Adrenal gland (tissue), 12 donors: Measurements from ENCODE around the gene LRRC36. TPM values are rescaled to one million over a fixed set of nuclear protein-coding genes. Genes with fewer than 3 reads are reported as not detected.

Experiments used
- DNase-seq, 7 donors: peaks; one replicate each; pipeline ENCODE4 v3.0.0-alpha.2; 2019 to 2020
- H3K27ac ChIP-seq, 5 donors: fragments of 200-600 bp; sonication (generic) in 4 of 5; 1 replicate in 3 of 5; 2 replicates in 2 of 5; pipeline versions ENCODE4 v1.5.1 to v1.8.0; 2016 to 2020; ENCODE audit warnings: mild to moderate bottlenecking in 1 of 5
- H3K27me3 ChIP-seq: fragments of 200-600 bp; 2 replicates; pipeline ENCODE4 v1.8.0; 2021
- H3K36me3 ChIP-seq, 2 donors: fragments of 200-600 bp; replicated peaks in 1 of 2; 1 replicate in 1 of 2; 2 replicates in 1 of 2; pipeline versions ENCODE4 v1.5.1 to v1.8.0; 2018 to 2022
- H3K4me1 ChIP-seq, 2 donors: fragments of 200-600 bp; replicated peaks in 1 of 2; 1 replicate in 1 of 2; 2 replicates in 1 of 2; pipeline versions ENCODE4 v1.5.1 to v1.8.0; 2018 to 2021
- H3K4me3 ChIP-seq, 4 donors: fragments of 200-600 bp; sonication (generic) in 3 of 4; one replicate each; pipeline ENCODE4 v1.5.1; 2016 to 2018
- H3K9me3 ChIP-seq, 3 donors: fragments of 200-600 bp; sonication (generic) in 1 of 3; replicated peaks in 1 of 3; 1 replicate in 2 of 3; 2 replicates in 1 of 3; pipeline versions ENCODE4 v1.5.1 to v1.8.0; 2016 to 2021
- CTCF ChIP-seq, 6 experiments: fragments of 450-650 bp in 4 of 6; fragments of 200-600 bp in 2 of 6; sonication (generic) in 1 of 6; IDR thresholded peaks; 1 replicate in 5 of 6; 2 replicates in 1 of 6; pipeline versions ENCODE4 v1.5.1 to v1.8.0; 2016 to 2021; ENCODE audit warnings: antibody characterized with exemption in 6 of 6, mild to moderate bottlenecking in 2 of 6, moderate library complexity in 1 of 6
- POLR2A ChIP-seq, 2 donors: fragments of 450-650 bp; IDR thresholded peaks; one replicate each; pipeline ENCODE4 v1.6.1; 2017; ENCODE audit warnings: antibody characterized with exemption in 2 of 2, mild to moderate bottlenecking in 2 of 2, moderate library complexity in 1 of 2
- WGBS, 4 donors: extraction: QIAGEN DNeasy Blood & Tissue Kit in 2 of 4; methylation state at CpG; one replicate each; pipeline versions ENCODE4 v1.1.5 to v1.1.7; 2013 to 2017; 5-methylcytosine and 5-hydroxymethylcytosine counted together
- intact Hi-C, 2 donors: fragments of 100-400 bp; cut with DNase I; formaldehyde crosslinking; loops; one replicate each; pipeline versions ENCODE4 v1.14.1 to v1.15.0; 2022 to 2023
- polyA plus RNA-seq, 3 donors: library from polyadenylated mRNA; stranded (reverse); fragments of 200-250 nt in 2 of 3; fragments of 350-450 nt in 1 of 3; fragmentation: Illumina TruSeq in 1 of 3; extraction: RNeasy Lipid Tissue Mini Kit (QIAGEN cat#74804) in 1 of 3; gene quantifications; one replicate each; pipeline ENCODE4 v1.2.3, GENCODE V29; 2013 to 2014
- total RNA-seq, 9 donors: library from RNA; depleted of rRNA in 4 of 9; stranded (reverse); fragments of >200 nt in 4 of 9; fragments of 120-200 nt in 1 of 9; fragmentation: NEBNext Ultra II Directional in 1 of 9; extraction: Animal tissue kit (Norgen Biotek cat#: 25700) in 1 of 9; gene quantifications; one replicate each; pipeline versions ENCODE4 v1.1.0 to v1.2.4, GENCODE V29; 2013 to 2023
- donor health status: healthy with polysubstance abuse.
- donor health status: Bipolar disorder and iron deficiency.
- donor health status: DM: yes; HTN: yes; CAD: no.
- donor health status: DM: no; HTN: no; CAD: no.
- donor health status: DM: no; HTN: no; CAD: no.
- donor health status: DM: yes; HTN: yes; CAD: no.

Gene LRRC36
- total and polyA plus RNA-seq, 12 donors: 0.15 to 4.7 (median 0.61) TPM; not detected in 5

- no peak overlapping the region for H3K4me3 ChIP-seq
- no peaks in the 10 kb centered on the region for H3K9me3 ChIP-seq
- TF ChIP-seq CTCF (IDR thresholded peaks at IDR 0.05) (no peak), POLR2A (IDR thresholded peaks at IDR 0.05) (no peak)
- WGBS, 4 donors: 59 to 63% (median 60%) methylated on average over 9 of the region's 9 CpGs
- no peak overlapping the region for H3K27ac ChIP-seq
- no peak for DNase-seq
- peaks cover 0 to 4% of the 10 kb centered on the region in 2 donors for H3K4me1 ChIP-seq
- H3K36me3 ChIP-seq: no peaks in the 10 kb centered on the region
- peaks cover 3% of the 10 kb centered on the region for H3K27me3 ChIP-seq
- intact Hi-C loops: no loop called here
These were observed 97.1 kb downstream of the LRRC36 start for GRCh38 chr16:67423611-67424260.

- Histone ChIP-seq H3K27me3 (peaks cover 3% of the 10 kb centered on the region), H3K27ac (no peak overlapping the region), H3K4me1 (peaks cover 0 to 4% of the 10 kb centered on the region in 2 donors), H3K9me3 (no peaks in the 10 kb centered on the region), H3K36me3 (no peaks in the 10 kb centered on the region), H3K4me3 (no peak overlapping the region)
- intact Hi-C loops: no loop called here
- WGBS, 4 donors: 49 to 57% (median 53%) methylated on average over 5 of the region's 5 CpGs
- no peak for DNase-seq
- TF ChIP-seq POLR2A (IDR thresholded peaks at IDR 0.05): no peak
- no peak for TF ChIP-seq CTCF (IDR thresholded peaks at IDR 0.05)
These were observed 97.6 kb downstream of the LRRC36 start for GRCh38 chr16:67424261-67424615.

GRCh38 chr16:67425061-67425460, 98.4 kb downstream of the LRRC36 start:
- no peak for DNase-seq
- no peak overlapping the region for H3K27ac ChIP-seq
- WGBS, 4 donors: 52 to 66% (median 59%) methylated on average over 6 of the region's 6 CpGs
- no peak for TF ChIP-seq POLR2A (IDR thresholded peaks at IDR 0.05)
- no peak for TF ChIP-seq CTCF (IDR thresholded peaks at IDR 0.05)
- H3K4me3 ChIP-seq: no peak overlapping the region
- no peaks in the 10 kb centered on the region for H3K9me3 ChIP-seq
- H3K36me3 ChIP-seq: no peaks in the 10 kb centered on the region
- intact Hi-C loops: no loop called here
- peaks cover 3% of the 10 kb centered on the region for H3K27me3 ChIP-seq
- H3K4me1 ChIP-seq: peaks cover 0 to 4% of the 10 kb centered on the region in 2 donors

GRCh38 chr16:67425580-67425979, 99.0 kb downstream of the LRRC36 start:
- H3K27me3 ChIP-seq: peaks cover 3% of the 10 kb centered on the region
- no peak overlapping the region for H3K27ac ChIP-seq
- intact Hi-C loops: no loop called here
- no peaks in the 10 kb centered on the region for H3K9me3 ChIP-seq
- DNase-seq: no peak
- H3K36me3 ChIP-seq: no peaks in the 10 kb centered on the region
- 82 to 87% (median 83%) methylated on average over 4 of the region's 4 CpGs for WGBS, 4 donors
- TF ChIP-seq CTCF (IDR thresholded peaks at IDR 0.05) (no peak), POLR2A (IDR thresholded peaks at IDR 0.05) (no peak)
- no peak overlapping the region for H3K4me3 ChIP-seq
- peaks cover 0 to 10% of the 10 kb centered on the region in 2 donors for H3K4me1 ChIP-seq
